IPS DF 4.7 (cell line): ENCODE data around the gene ACER1.
"Not testable (repeated sequence)": the region's sequence is repeated elsewhere in the genome, so short reads cannot be mapped to it uniquely, and the experiment has no call there.

Experiments used
- DNase-seq: peaks from one replicate; pipeline ENCODE4 v3.0.0-alpha.2; 2013; ENCODE audit warnings: low spot score; ENCODE audit errors: extremely low read depth

ACER1 gene

GRCh38 chr19:6288737-6289136 is 44.7 kb downstream of the ACER1 start:
- DNase-seq: no peak

GRCh38 chr19:6287269-6287885 is 46.0 kb downstream of the ACER1 start:
- DNase-seq: no peak

GRCh38 chr19:6286676-6287075 is 46.7 kb downstream of the ACER1 start:
- DNase-seq: no peak

DNA sequence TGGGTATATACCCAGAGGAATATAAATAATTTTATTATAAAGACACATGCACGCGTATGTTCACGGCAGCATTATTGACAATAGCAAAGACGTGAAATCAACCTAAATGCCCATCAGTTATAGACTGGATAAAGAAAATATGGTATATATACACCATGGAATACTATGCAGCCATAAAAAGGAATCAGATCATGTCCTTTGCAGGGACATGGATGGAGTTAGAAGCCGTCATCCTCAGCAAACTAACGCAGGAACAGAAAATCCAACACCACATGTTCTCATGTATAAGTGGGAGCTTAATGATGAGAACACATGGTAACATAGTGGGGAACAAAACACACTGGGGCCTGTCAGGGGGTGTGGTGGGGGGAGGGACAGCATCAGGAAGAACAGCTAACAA is 51.0 kb downstream of the ACER1 start:
- DNase-seq: not testable (repeated sequence)

DNA sequence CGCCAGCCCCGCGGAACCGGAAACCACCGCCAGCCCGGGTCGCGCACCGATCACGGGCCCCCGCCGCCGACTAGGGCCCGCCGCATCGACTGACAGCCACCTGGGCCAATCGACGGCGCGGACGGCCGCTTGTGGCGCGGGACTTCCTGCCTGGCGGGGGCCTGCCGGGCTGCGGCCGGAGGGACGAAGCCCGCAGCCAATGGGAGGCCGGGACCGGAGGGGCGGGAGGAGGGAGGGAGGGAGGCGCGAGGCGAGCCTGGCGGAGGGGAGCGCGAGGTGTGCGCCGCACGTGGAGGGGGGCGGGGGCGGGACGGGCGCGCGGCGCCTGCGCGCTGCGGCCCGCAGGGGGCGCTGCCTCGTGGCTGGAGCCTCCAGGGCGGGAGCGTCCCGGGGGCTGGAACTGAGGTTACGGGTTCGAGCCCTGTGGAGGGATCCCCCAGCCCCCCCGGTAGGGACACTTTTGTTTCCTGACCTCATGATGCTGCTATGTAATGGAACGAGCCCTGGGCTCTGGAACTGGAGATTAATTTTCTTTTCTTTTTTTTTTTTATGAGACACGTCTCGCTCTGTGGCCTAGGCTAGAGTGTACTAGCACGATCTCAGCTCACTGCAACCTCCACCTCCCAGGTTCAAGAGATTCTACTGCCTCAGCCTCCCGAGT is 53.4 kb downstream of the ACER1 start, which contains the start of gene MLLT1:
Gene MLLT1 (minus strand): TSS at position 45 of the 661 bp plus-strand sequence. CDS start 191 bp downstream, outside the sequence.
- peak; percentile 64 for DNase-seq

DNA sequence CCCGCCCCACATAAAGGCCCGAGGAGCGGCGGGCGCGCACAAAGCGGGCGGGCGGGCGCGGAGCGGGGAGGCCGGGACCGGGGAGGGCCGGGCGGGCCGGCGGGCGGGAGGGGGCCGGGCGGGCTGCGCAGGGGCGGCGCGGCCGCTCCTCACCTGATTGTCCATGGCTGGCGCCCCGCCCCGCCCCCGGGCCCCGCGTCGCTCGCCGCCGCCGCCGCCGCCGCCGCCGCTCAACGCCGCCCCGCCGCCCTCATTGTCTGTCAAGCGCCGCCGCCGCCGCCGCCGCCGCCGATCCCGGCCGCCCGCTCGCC is 53.8 kb downstream of the ACER1 start:
- DNase-seq: no peak

- no peak for DNase-seq
Observed at GRCh38 chr19:6278740-6279619, 54.4 kb downstream of the ACER1 start.

DNA sequence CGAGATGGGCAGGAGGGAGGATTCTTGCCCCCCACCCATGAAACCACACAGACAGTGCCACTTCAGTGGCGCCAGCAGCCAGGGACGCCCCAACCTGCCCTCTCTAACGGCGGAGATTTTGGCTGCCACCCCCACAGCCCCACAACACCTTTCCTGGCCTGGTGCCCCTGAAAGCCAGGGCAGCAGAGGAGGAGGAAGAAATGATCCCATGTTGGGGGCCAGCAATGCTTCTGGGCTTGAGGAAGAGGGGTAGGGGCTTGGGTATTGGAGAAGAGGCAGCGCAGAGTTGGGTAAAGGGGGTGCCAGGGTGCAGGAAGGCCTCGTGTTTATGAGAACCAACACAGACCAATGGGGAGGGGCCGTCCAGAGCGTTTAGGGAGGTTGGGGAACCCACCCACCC is 55.4 kb downstream of the ACER1 start:
- DNase-seq: no peak

DNA sequence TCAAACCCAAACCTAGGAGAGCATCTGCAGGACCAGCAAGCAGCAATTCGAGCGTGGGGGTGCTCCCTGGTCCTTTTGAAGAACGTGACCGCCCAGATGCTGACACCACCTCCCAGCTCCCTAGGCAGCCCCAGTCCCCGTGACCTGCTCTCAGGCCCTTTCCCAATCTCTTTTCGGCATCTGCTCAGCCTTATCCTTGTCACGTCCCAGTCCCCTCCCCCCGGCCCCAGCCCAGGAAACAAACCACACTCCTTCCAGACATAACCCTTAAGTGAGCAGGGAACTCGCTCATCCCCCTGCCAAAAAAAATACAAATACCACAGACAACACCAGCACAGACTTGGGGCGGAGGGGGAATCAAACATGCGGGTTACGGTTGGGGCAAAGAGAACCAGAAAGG is 57.0 kb downstream of the ACER1 start:
- no peak for DNase-seq

- DNase-seq: no peak
Observed at GRCh38 chr19:6275170-6275744, 58.2 kb downstream of the ACER1 start.

- no peak for DNase-seq
Observed at GRCh38 chr19:6274756-6275155, 58.7 kb downstream of the ACER1 start.

DNA sequence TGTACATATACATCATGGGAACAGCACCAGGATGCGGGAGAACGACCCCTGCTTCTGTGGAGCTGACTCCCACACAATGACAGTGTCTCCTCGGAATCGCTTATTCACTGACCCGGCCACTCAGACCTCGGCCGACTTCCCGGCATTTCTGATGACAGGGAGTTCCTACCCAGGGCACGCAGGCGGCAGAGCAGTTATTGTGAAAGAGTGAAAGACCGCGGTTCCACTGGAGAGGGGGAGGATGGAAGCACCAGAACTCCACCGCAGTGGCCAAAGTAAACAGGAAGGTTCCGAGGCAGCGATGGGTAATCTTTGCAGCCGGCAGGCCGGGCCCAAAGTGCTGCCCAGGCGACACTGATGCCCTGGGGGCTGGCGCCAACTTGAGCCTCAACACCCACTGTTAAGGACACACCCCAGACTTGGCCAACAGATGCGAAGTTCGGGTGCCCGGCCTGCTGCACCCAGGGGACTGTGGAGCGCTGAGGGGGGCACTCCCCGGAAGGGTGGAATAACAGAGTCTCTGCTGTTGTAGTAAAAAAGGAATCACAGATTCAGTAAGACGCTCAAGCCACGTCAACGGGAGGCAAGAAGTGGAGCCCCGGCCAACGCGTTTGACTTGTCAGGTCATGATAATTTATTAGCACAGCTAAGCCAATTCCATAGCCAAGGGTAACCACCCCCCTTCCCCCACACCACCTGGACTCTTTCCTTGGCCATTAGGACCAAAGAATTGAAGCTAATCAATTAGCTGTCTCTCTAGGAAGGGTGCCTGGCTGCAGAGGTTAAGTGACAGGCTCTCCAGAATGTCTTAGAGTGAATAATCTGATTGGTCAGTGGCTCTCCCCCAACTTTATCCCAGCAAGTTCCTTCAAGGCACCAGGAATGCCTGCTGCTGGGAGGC is 59.5 kb downstream of the ACER1 start:
- no peak for DNase-seq

DNA sequence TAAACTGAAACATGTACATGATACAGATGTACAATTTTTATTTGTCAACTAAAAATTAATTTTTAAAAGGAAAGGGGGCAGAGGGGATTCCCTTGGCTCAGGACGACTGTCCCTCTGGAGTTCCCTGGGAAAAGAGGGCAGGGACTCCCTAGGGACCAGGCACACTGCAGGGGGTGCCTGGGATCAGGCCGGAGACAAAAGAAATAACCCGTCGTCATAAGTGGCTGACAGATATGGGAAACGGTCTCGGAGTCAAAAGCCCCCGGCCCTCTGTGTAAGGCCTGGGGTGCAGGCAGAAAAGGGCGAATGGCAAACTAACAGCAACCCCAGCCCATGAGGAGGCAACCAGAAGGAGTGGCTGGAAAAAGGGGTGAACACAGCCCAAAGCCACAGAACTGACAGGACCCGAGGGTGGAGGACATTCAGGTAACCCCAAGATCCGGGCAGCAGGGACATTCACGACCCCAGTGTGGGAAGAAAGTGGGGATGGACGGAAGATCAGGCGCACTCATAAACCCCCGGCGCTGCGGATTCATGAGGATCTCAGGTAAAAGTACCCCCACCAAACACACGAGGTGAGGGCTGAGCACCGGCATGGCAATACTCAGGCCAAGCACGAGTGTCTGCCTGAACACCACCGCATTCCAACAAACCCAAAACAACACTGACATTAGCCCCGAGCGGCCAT is 60.4 kb downstream of the ACER1 start:
- no peak for DNase-seq

- DNase-seq: no peak
Observed at GRCh38 chr19:6272411-6272791, 61.0 kb downstream of the ACER1 start.

DNA sequence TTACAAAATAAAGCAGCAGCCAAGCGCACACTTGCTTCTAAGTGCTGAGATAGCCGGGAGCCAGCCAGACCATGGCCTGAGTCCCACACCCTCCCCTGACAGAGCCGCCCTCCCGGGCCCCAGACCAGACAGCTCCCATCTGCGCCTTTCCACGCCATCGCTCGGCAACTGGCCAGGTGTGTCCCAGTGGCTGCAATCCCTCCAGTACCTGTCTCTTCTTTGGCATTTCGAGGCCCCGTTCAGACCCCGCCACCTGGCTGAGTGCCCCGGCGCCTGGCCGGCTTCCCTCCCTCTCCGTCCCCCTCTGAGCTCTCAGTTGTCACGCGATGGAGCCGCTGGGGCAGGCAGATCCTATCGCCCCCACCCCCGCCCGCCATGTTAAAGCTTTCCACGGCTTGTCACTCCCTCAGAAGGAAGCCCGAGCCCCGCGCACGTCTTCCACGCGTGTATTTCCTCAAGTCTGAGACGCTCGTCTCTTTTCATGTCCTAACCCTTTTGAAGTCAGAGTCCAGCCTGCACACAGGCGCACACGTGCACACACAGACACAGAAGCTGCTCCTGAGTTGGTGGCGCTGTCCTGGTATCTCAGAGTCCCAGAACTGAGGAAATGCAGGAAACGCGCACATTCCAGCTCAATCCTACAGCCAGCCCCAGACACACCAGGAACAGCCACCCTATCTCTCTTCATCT is 61.5 kb downstream of the ACER1 start:
- no peak for DNase-seq

- DNase-seq: no peak
Observed at GRCh38 chr19:6271251-6271650, 62.2 kb downstream of the ACER1 start.

DNA sequence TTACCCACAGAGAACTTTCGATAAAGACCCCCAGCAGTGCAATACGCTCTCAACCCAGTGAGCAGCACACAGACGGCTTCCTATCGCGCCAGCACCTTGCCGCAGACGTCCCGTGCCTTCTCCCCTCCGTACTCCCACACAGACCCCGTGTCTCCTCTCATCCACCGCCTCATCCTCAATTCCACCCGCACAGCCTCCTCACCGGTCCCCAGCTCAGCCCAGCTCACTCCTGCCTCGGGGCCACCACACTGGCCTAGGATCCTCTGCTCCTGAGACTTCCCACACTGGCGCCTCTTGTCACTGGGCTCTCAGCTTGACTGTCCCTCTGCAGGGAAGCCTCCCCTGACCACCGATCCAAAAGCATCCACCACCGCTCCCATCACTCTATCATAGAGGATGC is 62.6 kb downstream of the ACER1 start:
- DNase-seq: no peak

DNA sequence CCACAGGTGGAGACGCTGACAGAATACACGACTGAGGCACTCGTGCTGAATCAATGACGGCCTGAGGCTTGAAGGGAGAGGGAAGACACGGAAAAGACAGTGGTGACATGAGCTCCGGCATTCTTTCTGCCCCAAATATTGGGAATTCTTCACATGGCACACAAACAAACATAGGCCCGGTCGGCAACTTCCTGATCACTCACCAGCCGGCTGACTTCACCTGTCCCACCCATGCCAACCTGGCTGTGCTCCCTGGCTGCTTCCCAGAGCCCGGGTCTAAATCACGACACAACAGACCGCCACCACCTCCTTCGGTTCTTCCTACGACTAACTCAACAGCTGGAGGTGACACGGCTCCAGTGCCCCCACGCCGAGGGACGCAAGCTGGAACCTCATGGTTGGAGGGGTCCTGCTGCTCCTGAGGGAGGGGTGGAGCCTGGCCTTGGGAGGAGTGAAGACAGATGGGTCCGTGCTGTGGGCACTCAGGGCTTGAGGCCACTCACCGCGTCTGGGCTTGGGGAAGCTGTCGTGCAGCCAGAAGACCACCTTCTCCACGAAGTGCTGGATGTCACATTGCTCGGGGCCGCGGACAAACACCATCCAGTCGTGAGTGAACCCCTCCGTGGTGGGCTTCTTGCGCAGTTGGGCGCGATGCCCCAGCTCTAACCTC is 63.2 kb downstream of the ACER1 start:
- no peak for DNase-seq

DNA sequence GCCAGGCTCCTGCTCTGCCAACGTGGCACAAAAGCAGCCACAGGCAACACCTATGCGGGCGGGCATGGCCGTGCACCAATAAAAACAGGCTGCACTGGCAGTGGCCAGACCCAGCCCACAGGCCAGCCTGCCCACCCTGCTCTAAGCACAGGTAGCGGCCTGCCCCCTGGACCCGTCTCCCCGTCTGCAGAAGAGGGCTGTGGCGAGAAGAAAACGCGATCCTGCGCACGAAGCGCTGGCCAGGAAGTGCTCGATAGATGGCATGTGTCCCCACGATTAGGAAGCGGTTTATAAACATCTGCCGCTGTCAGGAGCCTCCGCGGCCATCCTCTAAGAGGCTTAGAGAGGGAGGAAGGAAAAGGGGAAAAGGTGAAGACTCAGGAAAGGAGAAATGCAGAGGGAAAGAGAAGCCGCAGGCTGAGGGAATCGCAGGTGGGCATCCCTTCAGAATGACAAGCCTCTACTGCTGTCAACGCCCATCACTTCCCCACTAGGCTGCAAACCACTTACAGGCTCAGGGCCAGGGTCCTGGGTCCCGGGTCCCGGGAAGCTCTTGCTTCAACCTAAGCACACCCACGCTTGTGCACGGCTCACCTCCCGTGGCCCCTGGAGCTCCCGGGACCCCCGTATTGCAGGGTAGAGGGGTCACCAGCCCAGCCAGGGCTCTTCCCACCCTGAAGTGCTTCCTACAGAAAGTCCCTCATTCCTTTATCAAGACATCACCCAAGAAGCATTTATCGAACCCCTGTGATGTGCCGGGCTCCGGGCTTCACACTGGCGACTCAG is 64.1 kb downstream of the ACER1 start:
- DNase-seq: no peak
